Measurements from ENCODE around the gene NFAM1. TPM values are rescaled to one million over a fixed set of nuclear protein-coding genes. Genes with fewer than 3 reads are reported as not detected.

The NFAM1 gene
- total RNA-seq, 5 donors from 2014 or later (not counting 1 experiment from before 2014, with no cell fraction given): 0.07 to 0.32 (median 0.18) TPM

- Mint-ChIP-seq H3K4me1 (peaks cover 0 to 3% (median 0%) of the 10 kb centered on the region in 3 donors), H3K27ac (peak overlapping the region in 1 of 2 donors; percentile 52), H3K27me3 (peaks cover 18 to 42% of the 10 kb centered on the region in 2 donors), H3K9me3 (no peaks in the 10 kb centered on the region), H3K4me3 (no peak overlapping the region), H3K36me3 (no peaks in the 10 kb centered on the region)
- Histone ChIP-seq H3K4me3 (ENCODE audit: control insufficient read depth in 1 of 2, extremely low read depth in 1 of 2, low read length in 1 of 2) (no peak overlapping the region), H3K27ac (ENCODE audit: low read length) (no peak overlapping the region), H3K9me3 (no peaks in the 10 kb centered on the region), H3K27me3 (replicated peaks in 1 of 2; ENCODE audit: control insufficient read depth in 2 of 2, extremely low read depth in 1 of 2, insufficient read depth in 2 of 2, low read length in 1 of 2) (peaks cover 5 to 70% of the 10 kb centered on the region in 2 experiments), H3K36me3 (ENCODE audit: control insufficient read depth in 2 of 2, extremely low read depth in 1 of 2, insufficient read depth in 1 of 2, low read length in 1 of 2) (no peaks in the 10 kb centered on the region), H3K4me1 (ENCODE audit: control insufficient read depth in 1 of 2, extremely low read depth in 1 of 2, insufficient read depth in 2 of 2, low read length in 2 of 2) (peaks cover 0 to 4% of the 10 kb centered on the region in 2 experiments)
- CTCF ChIA-PET: no interaction called here
- 90% methylated on average over 10 of the region's 10 CpGs for WGBS (ENCODE audit: insufficient coverage)
- POLR2A ChIA-PET: no interaction called here
- ATAC-seq (replicated peaks in 1 of 4) (no peak), DNase-seq (no peak)
These were observed 70.7 kb downstream of the NFAM1 start for GRCh38 chr22:42361523-42361922.

GRCh38 chr22:42360348-42360747 is 71.9 kb downstream of the NFAM1 start:
- ChIA-PET CTCF (no interaction called here), POLR2A (no interaction called here)
- H3K4me3 ChIP-seq (ENCODE audit: control insufficient read depth in 1 of 2, extremely low read depth in 1 of 2, low read length in 1 of 2): no peak overlapping the region
- Mint-ChIP-seq H3K27me3 (peaks cover 13 to 34% of the 10 kb centered on the region in 2 donors), H3K9me3 (no peaks in the 10 kb centered on the region), H3K4me1 (no peaks in the 10 kb centered on the region), H3K27ac (no peak overlapping the region), H3K36me3 (no peaks in the 10 kb centered on the region), H3K4me3 (no peak overlapping the region)
- no peak for ATAC-seq (replicated peaks in 1 of 4)
- DNase-seq: no peak
- no peak overlapping the region for H3K27ac ChIP-seq (ENCODE audit: low read length)
- no peaks in the 10 kb centered on the region for H3K9me3 ChIP-seq
- no peaks in the 10 kb centered on the region for H3K36me3 ChIP-seq (ENCODE audit: control insufficient read depth in 2 of 2, extremely low read depth in 1 of 2, insufficient read depth in 1 of 2, low read length in 1 of 2)
- WGBS (ENCODE audit: insufficient coverage): 90% methylated on average over 7 of the region's 7 CpGs
- H3K27me3 ChIP-seq (replicated peaks in 1 of 2; ENCODE audit: control insufficient read depth in 2 of 2, extremely low read depth in 1 of 2, insufficient read depth in 2 of 2, low read length in 1 of 2): peaks cover 5 to 59% of the 10 kb centered on the region in 2 experiments
- H3K4me1 ChIP-seq (ENCODE audit: control insufficient read depth in 1 of 2, extremely low read depth in 1 of 2, insufficient read depth in 2 of 2, low read length in 2 of 2): no peaks in the 10 kb centered on the region

GRCh38 chr22:42358643-42359558 is 73.3 kb downstream of the NFAM1 start:
- no peak overlapping the region for H3K4me3 ChIP-seq (ENCODE audit: control insufficient read depth in 1 of 2, extremely low read depth in 1 of 2, low read length in 1 of 2)
- peaks cover 12 to 26% of the 10 kb centered on the region in 2 donors for H3K27me3 Mint-ChIP-seq
- H3K4me1 ChIP-seq (ENCODE audit: control insufficient read depth in 1 of 2, extremely low read depth in 1 of 2, insufficient read depth in 2 of 2, low read length in 2 of 2): no peaks in the 10 kb centered on the region
- no peak overlapping the region for H3K27ac ChIP-seq (ENCODE audit: low read length)
- ATAC-seq (replicated peaks in 1 of 4) (peak in 1 of 4 experiments; percentile 24), DNase-seq (no peak)
- CTCF ChIA-PET: no interaction called here
- H3K4me3 Mint-ChIP-seq: no peak overlapping the region
- H3K4me1 Mint-ChIP-seq: no peaks in the 10 kb centered on the region
- H3K36me3 ChIP-seq (ENCODE audit: control insufficient read depth in 2 of 2, extremely low read depth in 1 of 2, insufficient read depth in 1 of 2, low read length in 1 of 2): no peaks in the 10 kb centered on the region
- 77% methylated on average over 1 of the region's 16 CpGs for WGBS (ENCODE audit: insufficient coverage)
- H3K27ac Mint-ChIP-seq: no peak overlapping the region
- peaks cover under 1 to 48% of the 10 kb centered on the region in 2 experiments for H3K27me3 ChIP-seq (replicated peaks in 1 of 2; ENCODE audit: control insufficient read depth in 2 of 2, extremely low read depth in 1 of 2, insufficient read depth in 2 of 2, low read length in 1 of 2)
- H3K36me3 Mint-ChIP-seq: no peaks in the 10 kb centered on the region
- no peaks in the 10 kb centered on the region for H3K9me3 Mint-ChIP-seq
- POLR2A ChIA-PET: no interaction called here
- no peaks in the 10 kb centered on the region for H3K9me3 ChIP-seq

- no peak overlapping the region for H3K27ac Mint-ChIP-seq
These were observed 74.4 kb downstream of the NFAM1 start for GRCh38 chr22:42357634-42358296.

GRCh38 chr22:42357221-42357620 is 75.0 kb downstream of the NFAM1 start:
- WGBS (ENCODE audit: insufficient coverage): no CpG with 5 or more reads among the region's 3 CpGs
- Histone ChIP-seq H3K27ac (ENCODE audit: low read length) (no peak overlapping the region), H3K4me1 (ENCODE audit: control insufficient read depth in 1 of 2, extremely low read depth in 1 of 2, insufficient read depth in 2 of 2, low read length in 2 of 2) (no peaks in the 10 kb centered on the region), H3K4me3 (ENCODE audit: control insufficient read depth in 1 of 2, extremely low read depth in 1 of 2, low read length in 1 of 2) (no peak overlapping the region), H3K27me3 (replicated peaks in 1 of 2; ENCODE audit: control insufficient read depth in 2 of 2, extremely low read depth in 1 of 2, insufficient read depth in 2 of 2, low read length in 1 of 2) (peaks cover 0 to 33% of the 10 kb centered on the region in 2 experiments), H3K36me3 (ENCODE audit: control insufficient read depth in 2 of 2, extremely low read depth in 1 of 2, insufficient read depth in 1 of 2, low read length in 1 of 2) (no peaks in the 10 kb centered on the region), H3K9me3 (no peaks in the 10 kb centered on the region)
- H3K4me3 Mint-ChIP-seq: no peak overlapping the region
- H3K4me1 Mint-ChIP-seq: no peaks in the 10 kb centered on the region
- H3K27me3 Mint-ChIP-seq: peaks cover 9 to 20% of the 10 kb centered on the region in 2 donors
- no peaks in the 10 kb centered on the region for H3K9me3 Mint-ChIP-seq
- H3K27ac Mint-ChIP-seq: no peak overlapping the region
- no peak for DNase-seq
- CTCF ChIA-PET: no interaction called here
- no peaks in the 10 kb centered on the region for H3K36me3 Mint-ChIP-seq
- no peak for ATAC-seq (replicated peaks in 1 of 4)
- POLR2A ChIA-PET: no interaction called here

More at GRCh38 chr22:42357634-42358296, 74.4 kb downstream of the NFAM1 start:
- Mint-ChIP-seq H3K9me3 (no peaks in the 10 kb centered on the region), H3K4me3 (no peak overlapping the region), H3K27me3 (peaks cover 12 to 24% of the 10 kb centered on the region in 2 donors), H3K4me1 (no peaks in the 10 kb centered on the region), H3K36me3 (no peaks in the 10 kb centered on the region)
- no peak overlapping the region for H3K4me3 ChIP-seq (ENCODE audit: control insufficient read depth in 1 of 2, extremely low read depth in 1 of 2, low read length in 1 of 2)
- no peak overlapping the region for H3K27ac ChIP-seq (ENCODE audit: low read length)
- H3K4me1 ChIP-seq (ENCODE audit: control insufficient read depth in 1 of 2, extremely low read depth in 1 of 2, insufficient read depth in 2 of 2, low read length in 2 of 2): no peaks in the 10 kb centered on the region
- no peak for ATAC-seq (replicated peaks in 1 of 4)
- peaks cover 0 to 37% of the 10 kb centered on the region in 2 experiments for H3K27me3 ChIP-seq (replicated peaks in 1 of 2; ENCODE audit: control insufficient read depth in 2 of 2, extremely low read depth in 1 of 2, insufficient read depth in 2 of 2, low read length in 1 of 2)
- POLR2A ChIA-PET: no interaction called here
- 89% methylated on average over 5 of the region's 8 CpGs for WGBS (ENCODE audit: insufficient coverage)
- DNase-seq: no peak
- H3K36me3 ChIP-seq (ENCODE audit: control insufficient read depth in 2 of 2, extremely low read depth in 1 of 2, insufficient read depth in 1 of 2, low read length in 1 of 2): no peaks in the 10 kb centered on the region
- H3K9me3 ChIP-seq: no peaks in the 10 kb centered on the region
- CTCF ChIA-PET: no interaction called here

- Mint-ChIP-seq H3K27me3 (peaks cover 2 to 13% of the 10 kb centered on the region in 2 donors), H3K4me3 (no peak overlapping the region), H3K36me3 (no peaks in the 10 kb centered on the region), H3K27ac (no peak overlapping the region), H3K4me1 (no peaks in the 10 kb centered on the region), H3K9me3 (no peaks in the 10 kb centered on the region)
- no peaks in the 10 kb centered on the region for H3K4me1 ChIP-seq (ENCODE audit: control insufficient read depth in 1 of 2, extremely low read depth in 1 of 2, insufficient read depth in 2 of 2, low read length in 2 of 2)
- ChIA-PET CTCF (no interaction called here), POLR2A (no interaction called here)
- no peak overlapping the region for H3K27ac ChIP-seq (ENCODE audit: low read length)
- DNase-seq: no peak
- no peaks in the 10 kb centered on the region for H3K36me3 ChIP-seq (ENCODE audit: control insufficient read depth in 2 of 2, extremely low read depth in 1 of 2, insufficient read depth in 1 of 2, low read length in 1 of 2)
- ATAC-seq (replicated peaks in 1 of 4): no peak
- no peaks in the 10 kb centered on the region for H3K9me3 ChIP-seq
- no peak overlapping the region for H3K4me3 ChIP-seq (ENCODE audit: control insufficient read depth in 1 of 2, extremely low read depth in 1 of 2, low read length in 1 of 2)
- whole genome bisulfite sequencing (ENCODE audit: insufficient coverage): 88% methylated on average over 3 of the region's 7 CpGs
- peaks cover 0 to 26% of the 10 kb centered on the region in 2 experiments for H3K27me3 ChIP-seq (replicated peaks in 1 of 2; ENCODE audit: control insufficient read depth in 2 of 2, extremely low read depth in 1 of 2, insufficient read depth in 2 of 2, low read length in 1 of 2)
These were observed 75.7 kb downstream of the NFAM1 start for GRCh38 chr22:42356533-42356932.
